Measurements from ENCODE around the gene KRTAP9-7. TPM values are rescaled to one million over a fixed set of nuclear protein-coding genes. Genes with fewer than 3 reads are reported as not detected.

KRTAP9-7 gene
- polyA plus RNA-seq, 2 donors = not detected

GRCh38 chr17:41311111-41311510 is 35.6 kb downstream of the KRTAP9-7 start:
- no peak overlapping the region for H3K4me3 ChIP-seq (ENCODE audit: low read depth in 1 of 2, low read length in 2 of 2)
- H3K27me3 ChIP-seq (ENCODE audit: control insufficient read depth in 1 of 2, insufficient read depth in 2 of 2, low read length in 2 of 2) = no peaks in the 10 kb centered on the region
- H3K27ac ChIP-seq (ENCODE audit: low read depth in 2 of 2, low read length in 1 of 2) = no peak overlapping the region
- H3K36me3 ChIP-seq (ENCODE audit: control insufficient read depth in 2 of 2, insufficient read depth in 2 of 2, low read length in 1 of 2) = no peaks in the 10 kb centered on the region
- H3K4me1 ChIP-seq (ENCODE audit: control insufficient read depth in 2 of 2, insufficient read depth in 2 of 2, low read length in 1 of 2) = peaks cover 0 to 12% of the 10 kb centered on the region in 2 donors
- H3K9me3 ChIP-seq (ENCODE audit: control insufficient read depth in 2 of 2, insufficient read depth in 1 of 2, low read depth in 1 of 2, low read length in 1 of 2) = no peaks in the 10 kb centered on the region
- 82 to 87% methylated on average over 1 of the region's 1 CpG for WGBS, 2 donors

GRCh38 chr17:41315204-41315794 is 39.8 kb downstream of the KRTAP9-7 start, which contains the start of gene KRTAP17-1:
TSS of gene KRTAP17-1 (minus strand) at chr17:41315710. CDS start at chr17:41315650, 60 bp downstream.
- no peaks in the 10 kb centered on the region for H3K9me3 ChIP-seq (ENCODE audit: control insufficient read depth in 2 of 2, insufficient read depth in 1 of 2, low read depth in 1 of 2, low read length in 1 of 2)
- no peaks in the 10 kb centered on the region for H3K36me3 ChIP-seq (ENCODE audit: control insufficient read depth in 2 of 2, insufficient read depth in 2 of 2, low read length in 1 of 2)
- no peak within 1 kb of the TSS for H3K27ac ChIP-seq (ENCODE audit: low read depth in 2 of 2, low read length in 1 of 2)
- no peak within 1 kb of the TSS for H3K4me3 ChIP-seq (ENCODE audit: low read depth in 1 of 2, low read length in 2 of 2)
- no peaks in the 10 kb centered on the region for H3K27me3 ChIP-seq (ENCODE audit: control insufficient read depth in 1 of 2, insufficient read depth in 2 of 2, low read length in 2 of 2)
- H3K4me1 ChIP-seq (ENCODE audit: control insufficient read depth in 2 of 2, insufficient read depth in 2 of 2, low read length in 1 of 2) = no peaks in the 10 kb centered on the region
- 85 to 88% methylated on average over 24 of the region's 24 CpGs for WGBS, 2 donors

GRCh38 chr17:41315814-41316445 is 40.4 kb downstream of the KRTAP9-7 start:
- Histone ChIP-seq H3K27ac (ENCODE audit: low read depth in 2 of 2, low read length in 1 of 2) (no peak overlapping the region), H3K9me3 (ENCODE audit: control insufficient read depth in 2 of 2, insufficient read depth in 1 of 2, low read depth in 1 of 2, low read length in 1 of 2) (no peaks in the 10 kb centered on the region), H3K27me3 (ENCODE audit: control insufficient read depth in 1 of 2, insufficient read depth in 2 of 2, low read length in 2 of 2) (no peaks in the 10 kb centered on the region), H3K36me3 (ENCODE audit: control insufficient read depth in 2 of 2, insufficient read depth in 2 of 2, low read length in 1 of 2) (no peaks in the 10 kb centered on the region), H3K4me1 (ENCODE audit: control insufficient read depth in 2 of 2, insufficient read depth in 2 of 2, low read length in 1 of 2) (no peaks in the 10 kb centered on the region), H3K4me3 (ENCODE audit: low read depth in 1 of 2, low read length in 2 of 2) (no peak overlapping the region)
- WGBS, 2 donors = 79 to 82% methylated on average over 17 of the region's 17 CpGs

- Histone ChIP-seq H3K4me1 (ENCODE audit: control insufficient read depth in 2 of 2, insufficient read depth in 2 of 2, low read length in 1 of 2) (no peaks in the 10 kb centered on the region), H3K9me3 (ENCODE audit: control insufficient read depth in 2 of 2, insufficient read depth in 1 of 2, low read depth in 1 of 2, low read length in 1 of 2) (no peaks in the 10 kb centered on the region), H3K36me3 (ENCODE audit: control insufficient read depth in 2 of 2, insufficient read depth in 2 of 2, low read length in 1 of 2) (no peaks in the 10 kb centered on the region), H3K27me3 (ENCODE audit: control insufficient read depth in 1 of 2, insufficient read depth in 2 of 2, low read length in 2 of 2) (no peaks in the 10 kb centered on the region), H3K4me3 (ENCODE audit: low read depth in 1 of 2, low read length in 2 of 2) (no peak overlapping the region), H3K27ac (ENCODE audit: low read depth in 2 of 2, low read length in 1 of 2) (no peak overlapping the region)
- 56 to 94% methylated on average over 2 of the region's 2 CpGs for WGBS, 2 donors
These were observed 42.7 kb downstream of the KRTAP9-7 start for GRCh38 chr17:41318231-41318630.

GRCh38 chr17:41322094-41322902 is 46.8 kb downstream of the KRTAP9-7 start:
- WGBS, 2 donors = 29 to 38% methylated on average over 5 of the region's 5 CpGs
- no peak overlapping the region for H3K27ac ChIP-seq (ENCODE audit: low read depth in 2 of 2, low read length in 1 of 2)
- H3K36me3 ChIP-seq (ENCODE audit: control insufficient read depth in 2 of 2, insufficient read depth in 2 of 2, low read length in 1 of 2) = no peaks in the 10 kb centered on the region
- H3K27me3 ChIP-seq (ENCODE audit: control insufficient read depth in 1 of 2, insufficient read depth in 2 of 2, low read length in 2 of 2) = no peaks in the 10 kb centered on the region
- H3K4me3 ChIP-seq (ENCODE audit: low read depth in 1 of 2, low read length in 2 of 2) = no peak overlapping the region
- H3K4me1 ChIP-seq (ENCODE audit: control insufficient read depth in 2 of 2, insufficient read depth in 2 of 2, low read length in 1 of 2) = peaks cover 2 to 3% of the 10 kb centered on the region in 2 donors
- H3K9me3 ChIP-seq (ENCODE audit: control insufficient read depth in 2 of 2, insufficient read depth in 1 of 2, low read depth in 1 of 2, low read length in 1 of 2) = no peaks in the 10 kb centered on the region

- Histone ChIP-seq H3K4me1 (ENCODE audit: control insufficient read depth in 2 of 2, insufficient read depth in 2 of 2, low read length in 1 of 2) (peaks cover 2 to 3% of the 10 kb centered on the region in 2 donors), H3K36me3 (ENCODE audit: control insufficient read depth in 2 of 2, insufficient read depth in 2 of 2, low read length in 1 of 2) (no peaks in the 10 kb centered on the region), H3K4me3 (ENCODE audit: low read depth in 1 of 2, low read length in 2 of 2) (no peak overlapping the region), H3K9me3 (ENCODE audit: control insufficient read depth in 2 of 2, insufficient read depth in 1 of 2, low read depth in 1 of 2, low read length in 1 of 2) (no peaks in the 10 kb centered on the region), H3K27ac (ENCODE audit: low read depth in 2 of 2, low read length in 1 of 2) (no peak overlapping the region), H3K27me3 (ENCODE audit: control insufficient read depth in 1 of 2, insufficient read depth in 2 of 2, low read length in 2 of 2) (no peaks in the 10 kb centered on the region)
- 86 to 89% methylated on average over 11 of the region's 11 CpGs for WGBS, 2 donors
These were observed 47.7 kb downstream of the KRTAP9-7 start for GRCh38 chr17:41322903-41323895.

- H3K27ac ChIP-seq (ENCODE audit: low read depth in 2 of 2, low read length in 1 of 2) = no peak overlapping the region
- H3K36me3 ChIP-seq (ENCODE audit: control insufficient read depth in 2 of 2, insufficient read depth in 2 of 2, low read length in 1 of 2) = no peaks in the 10 kb centered on the region
- 64 to 75% methylated on average over 16 of the region's 16 CpGs for WGBS, 2 donors
- no peaks in the 10 kb centered on the region for H3K9me3 ChIP-seq (ENCODE audit: control insufficient read depth in 2 of 2, insufficient read depth in 1 of 2, low read depth in 1 of 2, low read length in 1 of 2)
- H3K4me3 ChIP-seq (ENCODE audit: low read depth in 1 of 2, low read length in 2 of 2) = no peak overlapping the region
- no peaks in the 10 kb centered on the region for H3K27me3 ChIP-seq (ENCODE audit: control insufficient read depth in 1 of 2, insufficient read depth in 2 of 2, low read length in 2 of 2)
- peaks cover 2 to 8% of the 10 kb centered on the region in 2 donors for H3K4me1 ChIP-seq (ENCODE audit: control insufficient read depth in 2 of 2, insufficient read depth in 2 of 2, low read length in 1 of 2)
These were observed 48.9 kb downstream of the KRTAP9-7 start for GRCh38 chr17:41324180-41325075.

- no peaks in the 10 kb centered on the region for H3K9me3 ChIP-seq (ENCODE audit: control insufficient read depth in 2 of 2, insufficient read depth in 1 of 2, low read depth in 1 of 2, low read length in 1 of 2)
- H3K27me3 ChIP-seq (ENCODE audit: control insufficient read depth in 1 of 2, insufficient read depth in 2 of 2, low read length in 2 of 2) = no peaks in the 10 kb centered on the region
- no peak overlapping the region for H3K27ac ChIP-seq (ENCODE audit: low read depth in 2 of 2, low read length in 1 of 2)
- no peaks in the 10 kb centered on the region for H3K36me3 ChIP-seq (ENCODE audit: control insufficient read depth in 2 of 2, insufficient read depth in 2 of 2, low read length in 1 of 2)
- no peak overlapping the region for H3K4me3 ChIP-seq (ENCODE audit: low read depth in 1 of 2, low read length in 2 of 2)
- WGBS, 2 donors = 83 to 85% methylated on average over 10 of the region's 10 CpGs
- peaks cover 2 to 8% of the 10 kb centered on the region in 2 donors for H3K4me1 ChIP-seq (ENCODE audit: control insufficient read depth in 2 of 2, insufficient read depth in 2 of 2, low read length in 1 of 2)
These were observed 49.6 kb downstream of the KRTAP9-7 start for GRCh38 chr17:41325126-41325525.

All from esophagus (tissue), 2 donors.